AG10803 (cell line): Measurements from ENCODE around the gene SLC28A1.

ENCODE experiments used
- DNase-seq: peaks from one replicate; pipeline ENCODE4 v3.0.0; 2010; ENCODE audit warnings: low read depth
- H3K4me3 ChIP-seq: 2 replicates; pipeline ENCODE4 v1.5.1; 2011; ENCODE audit warnings: mild to moderate bottlenecking, low read length, control low read depth
- TF ChIP-seq, protein P1 (sequence below): conservative IDR thresholded peaks from 2 replicates; pipeline ENCODE4 v1.5.1; 2011; ENCODE audit warnings: mild to moderate bottlenecking, low read length, control low read depth, inconsistent platforms

Gene SLC28A1

DNA sequence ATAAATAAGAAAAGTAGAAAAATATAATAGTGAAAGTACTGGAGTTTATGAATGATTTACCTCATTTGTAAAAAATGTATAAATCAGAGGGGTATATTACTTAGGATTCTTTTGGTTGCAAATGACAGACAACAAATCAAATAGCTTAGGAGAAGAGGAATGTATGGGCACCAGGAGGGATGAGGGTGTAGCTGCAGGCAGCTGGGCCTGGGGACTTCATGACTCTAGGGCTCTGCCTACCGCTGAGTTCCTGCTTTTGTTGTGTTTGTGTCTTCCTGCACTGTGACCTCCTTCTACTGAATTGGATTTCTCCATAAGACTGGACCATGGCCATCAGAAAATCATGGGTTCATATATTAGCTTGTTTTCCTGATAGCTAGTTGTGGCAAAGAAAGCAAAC is 69.3 kb downstream of the SLC28A1 start:
- TF ChIP-seq, protein P1, sequence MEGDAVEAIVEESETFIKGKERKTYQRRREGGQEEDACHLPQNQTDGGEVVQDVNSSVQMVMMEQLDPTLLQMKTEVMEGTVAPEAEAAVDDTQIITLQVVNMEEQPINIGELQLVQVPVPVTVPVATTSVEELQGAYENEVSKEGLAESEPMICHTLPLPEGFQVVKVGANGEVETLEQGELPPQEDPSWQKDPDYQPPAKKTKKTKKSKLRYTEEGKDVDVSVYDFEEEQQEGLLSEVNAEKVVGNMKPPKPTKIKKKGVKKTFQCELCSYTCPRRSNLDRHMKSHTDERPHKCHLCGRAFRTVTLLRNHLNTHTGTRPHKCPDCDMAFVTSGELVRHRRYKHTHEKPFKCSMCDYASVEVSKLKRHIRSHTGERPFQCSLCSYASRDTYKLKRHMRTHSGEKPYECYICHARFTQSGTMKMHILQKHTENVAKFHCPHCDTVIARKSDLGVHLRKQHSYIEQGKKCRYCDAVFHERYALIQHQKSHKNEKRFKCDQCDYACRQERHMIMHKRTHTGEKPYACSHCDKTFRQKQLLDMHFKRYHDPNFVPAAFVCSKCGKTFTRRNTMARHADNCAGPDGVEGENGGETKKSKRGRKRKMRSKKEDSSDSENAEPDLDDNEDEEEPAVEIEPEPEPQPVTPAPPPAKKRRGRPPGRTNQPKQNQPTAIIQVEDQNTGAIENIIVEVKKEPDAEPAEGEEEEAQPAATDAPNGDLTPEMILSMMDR: no peak
- H3K4me3 ChIP-seq: no peak overlapping the region
- no peak for DNase-seq

DNA sequence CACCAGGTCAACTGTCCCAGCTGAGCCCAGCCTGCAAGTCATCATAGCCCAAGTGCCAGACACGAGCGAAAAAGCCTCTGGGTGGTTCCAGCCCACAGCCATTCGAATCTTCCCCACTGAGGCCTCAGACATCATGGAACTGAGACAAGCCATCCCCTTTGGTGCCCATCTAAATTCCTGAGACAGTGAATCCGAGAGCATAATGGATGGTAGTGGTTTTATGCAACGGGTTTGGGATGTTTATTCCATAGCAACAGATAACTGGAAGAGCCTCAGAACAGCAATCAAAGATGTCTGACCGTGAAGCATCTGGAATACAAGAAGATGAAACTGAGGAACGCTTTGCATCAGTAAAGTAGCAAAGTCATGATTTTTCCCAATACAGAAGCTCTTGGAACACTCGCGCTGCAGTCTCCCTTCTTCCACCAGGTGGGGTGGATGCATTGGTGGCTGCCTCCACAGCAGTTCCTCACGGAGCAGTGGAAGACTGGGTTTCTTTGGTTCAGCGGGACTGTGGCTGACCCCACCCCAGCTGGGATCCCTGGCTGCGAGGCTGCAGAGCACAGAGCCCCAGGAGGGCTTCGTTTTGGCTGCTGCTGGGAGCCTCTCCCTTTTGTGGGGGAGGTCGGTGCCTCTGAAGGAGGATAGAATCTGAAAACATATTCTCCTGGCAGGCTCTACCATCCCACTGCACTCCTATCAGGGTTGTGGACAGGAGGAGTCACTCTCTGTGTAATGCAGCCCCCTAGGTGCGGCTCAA is 70.8 kb downstream of the SLC28A1 start:
- TF ChIP-seq, protein P1: peak; percentile 96
- DNase-seq: peak; percentile 69
- H3K4me3 ChIP-seq: peak overlapping the region; percentile 46

DNA sequence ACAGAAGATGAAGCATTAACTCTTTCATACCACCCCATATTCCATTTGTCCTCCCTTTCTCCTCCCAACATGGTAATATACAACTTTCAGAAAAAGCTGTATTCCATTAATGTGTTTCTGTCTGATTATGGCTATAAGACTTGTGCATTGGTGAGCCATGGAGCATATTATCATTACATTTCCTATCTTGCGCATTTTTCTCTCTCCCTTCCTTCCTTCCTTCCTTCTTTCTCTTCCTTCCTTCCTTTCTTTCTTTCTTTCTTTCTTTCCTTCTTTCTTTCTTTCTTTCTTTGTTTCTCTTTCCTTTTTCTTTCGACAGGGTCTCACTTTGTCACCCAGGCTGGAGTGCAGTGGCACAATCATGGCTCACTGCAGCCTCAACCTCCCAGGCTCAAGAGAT is 71.7 kb downstream of the SLC28A1 start:
- H3K4me3 ChIP-seq: no peak overlapping the region
- TF ChIP-seq, protein P1: no peak
- DNase-seq: no peak

DNA sequence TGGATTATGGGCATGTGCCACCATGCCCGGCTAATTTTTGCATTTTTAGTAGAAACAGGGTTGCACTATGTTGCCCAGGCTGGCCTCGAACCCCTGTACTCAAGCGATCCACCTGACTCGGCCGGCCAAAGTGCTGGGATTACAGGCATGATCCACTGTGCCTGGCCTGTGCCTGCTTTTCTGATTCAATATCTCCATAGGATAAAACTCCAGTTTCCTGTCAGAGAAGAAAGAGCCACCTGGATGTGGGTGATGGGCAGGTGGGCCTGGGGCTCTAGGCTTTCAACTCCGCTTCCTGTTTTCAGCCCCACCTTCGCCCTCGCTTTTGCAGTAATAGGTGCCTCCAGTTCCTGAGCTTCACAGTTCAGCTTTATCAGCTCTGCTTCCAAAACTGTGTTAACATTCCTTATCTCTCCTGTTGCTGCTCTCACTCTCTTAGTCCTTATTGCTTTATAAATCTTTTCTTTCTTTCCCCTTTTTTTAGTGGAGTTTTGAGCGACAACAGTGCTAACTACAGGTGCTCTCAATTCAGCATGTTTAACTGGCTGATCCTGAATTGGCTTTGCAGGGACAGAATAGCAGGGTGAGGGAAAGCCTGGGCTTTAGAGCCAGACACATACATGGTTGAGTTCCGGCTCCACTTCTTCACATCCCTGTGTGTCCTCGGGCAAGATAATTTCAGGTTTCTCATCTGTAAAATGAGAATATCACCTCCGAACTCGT is 76.1 kb downstream of the SLC28A1 start:
- no peak for DNase-seq
- H3K4me3 ChIP-seq: no peak overlapping the region
- TF ChIP-seq, protein P1: no peak

DNA sequence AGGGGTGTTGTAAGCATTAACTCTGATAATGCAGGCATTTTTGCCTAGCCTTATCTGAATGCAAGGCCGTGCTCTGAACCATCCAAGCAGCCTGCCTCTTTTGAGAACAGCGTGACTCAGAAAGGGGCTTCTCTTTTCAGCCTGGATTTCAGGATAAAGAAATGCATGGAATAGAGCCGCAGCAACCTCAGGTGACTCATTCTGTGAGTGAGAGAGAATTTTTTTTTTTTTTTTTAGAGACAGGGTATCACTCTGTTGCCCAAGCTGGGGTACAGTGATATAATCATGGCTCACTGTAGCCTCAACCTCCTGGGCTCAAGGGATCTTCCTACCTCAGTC is 76.6 kb downstream of the SLC28A1 start:
- peak; percentile 42 for DNase-seq
- TF ChIP-seq, protein P1: no peak
- H3K4me3 ChIP-seq: no peak overlapping the region

DNA sequence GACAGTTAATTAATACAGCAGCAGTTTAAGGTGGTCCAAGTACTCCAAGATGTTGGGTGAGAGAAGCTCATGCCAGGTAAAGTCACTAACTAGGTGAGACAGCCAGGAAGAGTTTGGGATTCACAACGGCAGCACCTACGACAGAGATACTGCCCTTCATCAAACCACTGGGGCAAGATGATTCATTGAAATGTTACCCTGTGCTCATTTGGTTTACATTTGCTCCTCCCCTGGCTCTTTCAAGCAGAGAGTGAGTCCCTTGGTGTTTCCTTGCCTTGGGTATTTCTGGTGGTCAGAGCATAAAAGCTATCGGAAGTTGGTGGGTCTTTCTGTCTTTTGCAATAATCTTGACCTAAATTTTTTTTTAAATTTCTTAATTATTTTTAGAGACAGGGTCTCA is 77.2 kb downstream of the SLC28A1 start:
- TF ChIP-seq, protein P1: no peak
- no peak overlapping the region for H3K4me3 ChIP-seq
- no peak for DNase-seq

DNA sequence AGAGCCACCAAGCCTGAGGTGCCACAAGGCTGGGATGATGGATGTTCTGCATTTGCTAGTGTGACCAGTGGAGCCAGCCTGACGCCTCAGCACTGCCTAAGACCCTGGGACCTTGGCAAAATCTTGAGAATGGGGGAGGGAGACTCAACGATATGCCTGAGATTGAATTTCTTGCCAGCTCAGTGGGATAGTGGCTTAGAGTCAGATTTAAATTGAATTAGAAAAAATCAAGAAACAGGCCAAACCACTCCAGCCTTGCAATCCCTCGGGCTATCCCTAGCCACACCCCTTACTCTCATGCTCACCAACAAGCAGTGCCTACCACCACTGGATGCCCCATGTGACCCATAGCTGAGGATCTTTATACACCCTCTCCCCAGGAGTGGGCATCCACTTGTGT is 78.5 kb downstream of the SLC28A1 start:
- H3K4me3 ChIP-seq: no peak overlapping the region
- TF ChIP-seq, protein P1: no peak
- no peak for DNase-seq
